ENCODE data around the gene CDC42BPA. TPM values are rescaled to one million over a fixed set of nuclear protein-coding genes. Genes with fewer than 3 reads are reported as not detected.

The CDC42BPA gene
- total and polyA plus RNA-seq, 2 of the 13 experiments (the other 11 are each of a cell fraction or from before 2014, with no cell fraction given) = 6.5 to 16.0 TPM

DNA sequence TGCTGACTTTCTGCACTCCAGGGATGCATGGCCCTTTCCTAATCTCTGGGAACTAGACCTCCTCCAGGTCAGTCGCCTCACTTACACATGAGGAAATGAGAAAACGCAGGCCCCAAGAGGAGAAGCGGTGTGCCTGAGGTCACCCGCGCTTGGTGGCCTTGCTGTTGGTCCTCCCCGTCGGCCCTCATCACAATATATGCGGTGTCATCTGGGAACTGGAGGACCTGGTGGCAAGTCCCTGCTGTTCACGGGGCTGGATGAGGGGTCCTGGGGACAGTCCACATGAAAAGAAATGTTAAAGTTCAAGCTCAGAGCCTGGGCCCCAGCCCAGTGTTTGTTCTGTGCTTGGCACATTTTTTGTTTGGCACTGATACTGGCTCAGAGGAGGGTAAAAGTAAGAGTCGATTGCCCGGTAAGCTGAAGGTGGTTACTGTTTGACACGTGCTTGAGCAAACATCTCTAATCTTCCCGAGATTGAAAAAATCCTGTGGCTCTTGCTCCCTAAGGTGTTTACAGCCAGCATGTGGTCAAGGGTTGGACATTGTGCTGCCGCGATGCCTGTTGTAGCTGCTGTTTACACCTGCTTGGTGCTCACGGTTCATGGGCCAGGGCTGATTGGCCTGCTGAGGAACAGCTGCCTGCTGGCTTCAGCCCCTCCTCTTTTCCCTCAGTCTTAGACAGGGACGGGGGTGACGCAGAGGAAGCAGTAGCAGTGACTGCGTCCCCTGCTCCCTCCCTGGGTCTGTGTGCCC lies 373.0 kb downstream of the CDC42BPA start (continued):
- TF ChIP-seq ZNF782 (CRISPR knock-in tag; IDR thresholded peaks at IDR 0.05; ENCODE audit: borderline replicate concordance) (no peak), ADNP (CRISPR knock-in tag; IDR thresholded peaks at IDR 0.05) (no peak), NFKBIZ (CRISPR knock-in tag; IDR thresholded peaks at IDR 0.05) (peak; percentile 79; the same call in 1 of the 2 replicates), ZNF510 (CRISPR knock-in tag; IDR thresholded peaks at IDR 0.05; ENCODE audit: low read depth) (no peak), RFX5 (IDR thresholded peaks at IDR 0.05; ENCODE audit: low read depth, low read length) (no peak), RFX1 (IDR thresholded peaks at IDR 0.05) (no peak), HOXA9 (CRISPR knock-in tag; IDR thresholded peaks at IDR 0.05; ENCODE audit: borderline replicate concordance) (no peak), REST (IDR thresholded peaks at IDR 0.05; ENCODE audit: borderline replicate concordance in 1 of 2, low read depth in 1 of 2, low read length in 2 of 2) (no peak), ZNF562 (CRISPR knock-in tag; IDR thresholded peaks at IDR 0.05; ENCODE audit: borderline replicate concordance) (no peak), SSRP1 (CRISPR knock-in tag; IDR thresholded peaks at IDR 0.05) (no peak; the same call in 1 of the 2 replicates), ISX (CRISPR knock-in tag; conservative IDR thresholded peaks at IDR 0.05) (no peak), ZNF317 (CRISPR knock-in tag; IDR thresholded peaks at IDR 0.05) (0 out of 2 replicates have a peak, but pooled peaks have one; percentile 52), ZNF670 (CRISPR knock-in tag; IDR thresholded peaks at IDR 0.05; ENCODE audit: borderline replicate concordance) (no peak), ZNF331 (CRISPR knock-in tag; IDR thresholded peaks at IDR 0.05) (peak; percentile 63; the same call in 1 of the 2 replicates), ZNF232 (CRISPR knock-in tag; IDR thresholded peaks at IDR 0.05; ENCODE audit: borderline replicate concordance) (no peak; the same call in 1 of the 2 replicates), ZNF451 (CRISPR knock-in tag; IDR thresholded peaks at IDR 0.05) (no peak; the same call in none of the 2 replicates), HOXD1 (CRISPR knock-in tag; IDR thresholded peaks at IDR 0.05) (peak; percentile 51; the same call in 1 of the 2 replicates), ZNF567 (CRISPR knock-in tag; IDR thresholded peaks at IDR 0.05; ENCODE audit: borderline replicate concordance) (no peak), ZNF431 (CRISPR knock-in tag; IDR thresholded peaks at IDR 0.05; ENCODE audit: borderline replicate concordance, low read depth) (no peak)
- TF ChIP-seq, protein P1, sequence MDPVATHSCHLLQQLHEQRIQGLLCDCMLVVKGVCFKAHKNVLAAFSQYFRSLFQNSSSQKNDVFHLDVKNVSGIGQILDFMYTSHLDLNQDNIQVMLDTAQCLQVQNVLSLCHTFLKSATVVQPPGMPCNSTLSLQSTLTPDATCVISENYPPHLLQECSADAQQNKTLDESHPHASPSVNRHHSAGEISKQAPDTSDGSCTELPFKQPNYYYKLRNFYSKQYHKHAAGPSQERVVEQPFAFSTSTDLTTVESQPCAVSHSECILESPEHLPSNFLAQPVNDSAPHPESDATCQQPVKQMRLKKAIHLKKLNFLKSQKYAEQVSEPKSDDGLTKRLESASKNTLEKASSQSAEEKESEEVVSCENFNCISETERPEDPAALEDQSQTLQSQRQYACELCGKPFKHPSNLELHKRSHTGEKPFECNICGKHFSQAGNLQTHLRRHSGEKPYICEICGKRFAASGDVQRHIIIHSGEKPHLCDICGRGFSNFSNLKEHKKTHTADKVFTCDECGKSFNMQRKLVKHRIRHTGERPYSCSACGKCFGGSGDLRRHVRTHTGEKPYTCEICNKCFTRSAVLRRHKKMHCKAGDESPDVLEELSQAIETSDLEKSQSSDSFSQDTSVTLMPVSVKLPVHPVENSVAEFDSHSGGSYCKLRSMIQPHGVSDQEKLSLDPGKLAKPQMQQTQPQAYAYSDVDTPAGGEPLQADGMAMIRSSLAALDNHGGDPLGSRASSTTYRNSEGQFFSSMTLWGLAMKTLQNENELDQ (CRISPR knock-in tag; IDR thresholded peaks at IDR 0.05; ENCODE audit: borderline replicate concordance) = no peak
- TF ChIP-seq, protein P2, sequence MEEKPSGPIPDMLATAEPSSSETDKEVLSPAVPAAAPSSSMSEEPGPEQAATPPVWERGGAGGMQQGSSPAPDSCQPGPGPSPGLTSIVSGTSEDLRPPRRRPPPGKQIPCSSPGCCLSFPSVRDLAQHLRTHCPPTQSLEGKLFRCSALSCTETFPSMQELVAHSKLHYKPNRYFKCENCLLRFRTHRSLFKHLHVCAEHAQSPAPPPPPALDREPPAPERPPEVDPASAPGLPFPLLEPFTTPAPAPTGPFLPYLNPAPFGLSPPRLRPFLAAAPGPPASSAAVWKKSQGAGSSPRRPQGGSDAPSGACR (CRISPR knock-in tag; IDR thresholded peaks at IDR 0.05) = no peak
- TF ChIP-seq, protein P3, sequence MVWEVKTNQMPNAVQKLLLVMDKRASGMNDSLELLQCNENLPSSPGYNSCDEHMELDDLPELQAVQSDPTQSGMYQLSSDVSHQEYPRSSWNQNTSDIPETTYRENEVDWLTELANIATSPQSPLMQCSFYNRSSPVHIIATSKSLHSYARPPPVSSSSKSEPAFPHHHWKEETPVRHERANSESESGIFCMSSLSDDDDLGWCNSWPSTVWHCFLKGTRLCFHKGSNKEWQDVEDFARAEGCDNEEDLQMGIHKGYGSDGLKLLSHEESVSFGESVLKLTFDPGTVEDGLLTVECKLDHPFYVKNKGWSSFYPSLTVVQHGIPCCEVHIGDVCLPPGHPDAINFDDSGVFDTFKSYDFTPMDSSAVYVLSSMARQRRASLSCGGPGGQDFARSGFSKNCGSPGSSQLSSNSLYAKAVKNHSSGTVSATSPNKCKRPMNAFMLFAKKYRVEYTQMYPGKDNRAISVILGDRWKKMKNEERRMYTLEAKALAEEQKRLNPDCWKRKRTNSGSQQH (CRISPR knock-in tag; IDR thresholded peaks at IDR 0.05; ENCODE audit: low read depth) = no peak
